Measurements from ENCODE around the gene CELF4.

DNA sequence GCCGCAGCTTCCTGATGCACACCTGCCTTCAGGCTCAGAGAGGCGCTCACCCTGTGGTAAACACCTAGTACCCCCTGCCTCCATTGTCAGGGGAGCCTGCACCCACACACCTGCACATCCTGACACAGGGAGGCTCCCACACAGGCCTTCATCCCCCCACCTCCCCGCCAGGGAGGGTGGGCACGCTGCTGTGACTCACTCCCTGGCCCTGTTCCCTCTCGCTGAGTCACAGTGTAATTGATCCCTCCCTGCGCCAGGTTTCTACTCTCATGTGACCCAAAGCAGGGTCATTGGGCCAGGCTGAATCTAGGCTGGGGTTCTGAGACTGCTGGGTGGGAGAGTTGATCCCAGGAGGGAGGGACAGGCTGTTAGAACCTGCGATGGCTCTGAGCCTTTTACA is 8.5 kb upstream of the CELF4 start:
- TF ChIP-seq POLR2AphosphoS5 (IDR thresholded peaks at IDR 0.05; ENCODE audit: low read depth, low read length) (no peak), CTCF (IDR thresholded peaks at IDR 0.05) (no peak), SIN3A (IDR thresholded peaks at IDR 0.05; ENCODE audit: borderline replicate concordance, insufficient read depth, low read depth, low read length) (no peak)
